HuH-7 (cell line): ENCODE results near the gene PSMA1.

Source experiments
- DNase-seq: peaks from one replicate; pipeline ENCODE4 v3.0.0; 2011; ENCODE audit warnings: low spot score

Gene PSMA1

GRCh38 chr11:14529951-14530350 lies 9.8 kb upstream of the PSMA1 start:
- no peak for DNase-seq

DNA sequence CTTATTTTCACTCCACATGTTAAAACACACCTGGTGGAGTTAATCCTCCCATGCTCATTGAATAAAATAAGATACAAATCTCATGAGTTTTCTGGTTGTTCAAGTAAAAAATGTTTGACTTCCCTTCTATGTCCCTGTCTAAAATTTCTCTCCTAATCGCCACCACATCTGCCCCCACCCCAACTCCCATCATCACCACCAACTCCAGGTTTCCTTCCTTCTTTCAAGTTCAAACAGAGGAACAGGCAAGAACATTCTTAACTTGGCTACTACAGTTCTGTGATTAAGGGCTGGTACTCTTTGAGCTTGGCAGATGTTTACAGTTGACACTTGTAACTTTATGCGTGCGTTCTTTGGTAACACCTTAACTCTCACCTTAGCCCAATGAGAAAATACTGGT lies 9.1 kb upstream of the PSMA1 start:
- DNase-seq: no peak

DNA sequence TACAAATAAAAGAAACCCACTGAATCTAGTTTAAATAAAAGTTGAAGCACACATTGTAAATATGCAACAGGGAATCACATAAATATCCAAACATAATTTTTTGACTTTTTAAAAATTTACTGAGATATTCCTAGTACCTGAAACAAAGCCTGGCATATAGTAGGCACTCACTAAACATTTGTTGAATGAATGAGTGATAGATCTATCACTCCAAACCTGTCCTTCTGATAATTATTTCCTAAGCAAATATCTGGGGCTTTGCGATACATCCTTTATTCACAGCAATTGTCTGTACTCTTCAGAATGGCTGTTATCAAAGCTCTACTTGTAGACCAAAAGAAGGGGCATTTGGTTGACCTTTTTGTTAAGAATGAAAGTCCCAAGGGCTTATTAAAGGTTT lies 2.6 kb upstream of the PSMA1 start:
- DNase-seq: no peak

- no peak for DNase-seq
Observed at GRCh38 chr11:14522245-14522644, 2.1 kb upstream of the PSMA1 start.

GRCh38 chr11:14520747-14521151 lies 563 bp upstream of the PSMA1 start:
- no peak for DNase-seq

GRCh38 chr11:14519597-14519916 lies 629 bp downstream of the PSMA1 start:
- DNase-seq: no peak

GRCh38 chr11:14518820-14519219 lies 1.4 kb downstream of the PSMA1 start:
- no peak for DNase-seq

- DNase-seq: no peak
Observed at GRCh38 chr11:14513800-14514199, 6.4 kb downstream of the PSMA1 start.

DNA sequence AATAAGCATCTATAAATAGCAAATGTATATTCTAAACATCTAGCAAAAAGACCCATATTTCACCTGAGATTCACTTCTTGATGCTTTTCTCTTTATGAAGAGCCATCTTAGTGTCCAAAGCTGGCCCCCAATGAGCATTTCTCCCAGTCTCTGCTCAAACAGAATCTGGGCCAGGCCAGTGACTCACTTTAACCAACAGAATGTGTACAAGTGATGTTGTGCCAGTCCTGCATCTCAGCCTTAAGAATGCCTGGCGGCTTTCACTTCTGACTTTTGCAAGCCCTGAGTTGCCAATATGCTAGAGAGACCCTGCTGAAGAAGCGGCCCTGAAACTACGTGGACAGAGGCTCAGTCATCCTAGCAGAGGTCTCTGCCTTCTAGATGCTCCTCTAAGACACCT lies 13.7 kb downstream of the PSMA1 start:
- DNase-seq: no peak

- DNase-seq: no peak
Observed at GRCh38 chr11:14503023-14503422, 17.2 kb downstream of the PSMA1 start.

- no peak for DNase-seq
Observed at GRCh38 chr11:14502039-14502438, 18.1 kb downstream of the PSMA1 start.

DNA sequence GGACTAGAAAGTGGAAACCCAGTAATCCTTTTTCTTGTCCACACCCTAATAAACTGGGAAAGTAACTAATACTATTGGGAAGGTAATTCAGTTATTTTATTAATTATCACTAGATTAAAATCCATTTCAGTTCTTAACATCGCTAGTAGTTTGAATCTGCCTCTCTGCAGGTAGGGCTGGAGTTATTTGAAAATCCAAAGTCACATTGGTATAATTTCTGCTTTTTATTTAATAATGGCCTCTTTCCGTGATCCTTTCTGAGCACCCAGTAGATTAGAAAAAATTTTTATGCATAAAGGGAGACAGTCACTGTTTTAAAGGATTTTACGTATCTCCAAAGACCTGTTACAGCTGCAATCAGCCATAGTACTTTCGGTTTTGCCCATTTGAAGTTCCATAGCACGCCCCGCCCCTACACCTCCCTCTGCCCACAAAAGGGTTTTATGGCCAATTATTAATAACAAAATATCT lies 20.0 kb downstream of the PSMA1 start:
- no peak for DNase-seq

DNA sequence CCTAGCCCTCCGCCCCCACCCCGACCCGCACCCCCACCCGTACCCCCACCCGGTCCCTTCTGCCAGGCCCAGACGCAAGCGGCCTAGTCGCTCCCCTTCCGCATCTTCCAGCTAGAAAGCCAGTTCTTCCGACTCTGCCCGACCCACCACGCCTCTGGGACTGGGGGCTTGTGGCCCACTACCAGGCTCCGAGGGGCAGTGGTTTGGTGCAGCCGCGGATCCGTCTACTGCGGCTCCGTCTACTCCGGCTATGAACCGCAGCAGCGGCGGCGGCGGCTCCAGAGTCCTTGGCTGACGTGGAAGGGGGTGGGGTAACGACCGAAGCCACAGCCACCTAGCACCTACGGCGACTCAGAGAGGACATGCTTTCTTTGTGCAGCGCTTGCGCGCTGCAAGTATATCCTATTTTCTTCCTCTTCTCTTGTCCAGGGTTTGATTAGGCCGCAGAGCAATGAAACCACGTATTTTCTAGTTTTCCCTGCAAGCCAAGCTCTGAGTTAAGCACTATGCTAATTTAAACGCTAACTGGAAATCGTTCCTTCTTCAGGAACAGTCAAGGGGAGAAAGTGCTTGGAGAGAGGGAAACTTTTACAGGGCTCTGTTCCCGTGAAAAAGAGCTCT lies 20.5 kb downstream of the PSMA1 start, which contains the start of gene COPB1:
Gene COPB1 (minus strand): TSS at position 252 of the 621 bp plus-strand sequence. CDS start 883 bp downstream, outside the sequence.
- DNase-seq: peak; percentile 50

DNA sequence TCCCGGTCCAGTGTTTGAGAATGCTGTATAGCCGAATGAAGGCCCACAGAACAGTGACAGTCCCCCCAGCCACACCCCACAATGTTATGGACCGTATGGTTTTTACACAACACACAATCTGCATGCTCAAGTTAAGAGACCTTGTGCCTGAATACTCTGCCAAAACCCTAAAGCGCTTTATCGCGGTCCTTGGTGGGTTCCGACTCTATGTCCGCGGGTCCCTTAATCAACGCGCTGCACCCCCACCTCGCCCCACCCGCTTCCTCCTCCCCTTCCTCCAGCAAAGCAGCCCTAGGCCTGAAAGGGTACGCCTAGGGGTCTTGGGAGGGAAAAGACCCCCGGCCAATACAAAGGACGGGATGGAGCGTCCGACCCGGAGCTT lies 21.0 kb downstream of the PSMA1 start:
- no peak for DNase-seq

DNA sequence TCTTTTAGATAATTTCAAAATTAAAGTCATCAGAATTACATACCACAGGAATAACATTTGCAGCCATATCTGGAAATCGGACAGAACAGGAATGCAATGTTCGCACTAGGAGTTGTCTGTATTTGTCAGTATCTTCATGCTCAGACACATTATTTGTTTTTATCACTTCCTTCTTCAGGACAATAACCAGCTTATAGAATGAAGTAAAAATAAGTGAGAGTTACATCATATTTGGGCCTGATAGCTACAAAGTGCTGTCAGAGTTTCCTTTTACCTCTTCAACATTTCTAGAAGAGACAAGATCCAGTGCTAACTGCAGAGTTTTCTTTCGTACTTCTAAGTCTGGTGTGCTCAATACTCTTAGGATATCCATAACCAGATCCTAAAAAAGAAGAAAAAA lies 39.5 kb downstream of the PSMA1 start:
- no peak for DNase-seq

- DNase-seq: no peak
Observed at GRCh38 chr11:14471127-14471526, 49.1 kb downstream of the PSMA1 start.

DNA sequence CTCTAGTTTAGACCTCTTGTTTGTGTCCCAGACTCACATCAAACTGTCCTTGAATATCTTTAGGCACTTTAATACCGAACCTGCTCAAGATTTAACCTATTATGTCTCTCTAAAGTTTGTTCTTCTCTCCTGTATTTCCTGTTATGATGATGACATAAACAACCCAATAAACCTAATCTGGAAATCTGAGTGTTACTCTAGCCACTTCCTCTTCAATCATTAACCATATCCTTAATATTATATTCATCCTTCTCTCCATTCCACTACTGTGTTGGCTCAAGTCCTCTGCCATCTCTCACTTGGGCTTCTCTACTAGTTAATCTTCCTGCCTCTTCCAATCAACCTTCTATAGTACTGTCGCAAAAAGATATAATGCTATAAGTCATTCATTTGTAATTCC lies 56.6 kb downstream of the PSMA1 start:
- no peak for DNase-seq

DNA sequence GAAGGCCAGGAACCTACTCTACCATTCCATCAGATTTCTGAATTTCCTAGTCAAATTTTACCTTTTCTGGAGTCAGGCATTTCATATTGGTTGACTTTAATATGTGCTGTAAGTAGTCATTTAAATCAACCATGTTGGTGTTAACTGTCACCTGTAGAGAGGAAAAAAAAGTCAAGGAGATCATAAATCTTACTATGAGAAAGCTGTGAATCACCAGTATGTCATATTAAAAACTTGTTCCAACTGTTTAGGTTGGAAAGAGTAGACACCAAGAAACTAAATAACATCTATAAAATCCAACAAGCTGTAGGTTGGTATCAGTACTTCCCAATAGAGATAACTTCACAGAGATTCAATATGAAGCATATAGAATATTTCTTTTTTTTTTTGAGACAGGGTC lies 60.0 kb downstream of the PSMA1 start:
- DNase-seq: no peak

- DNase-seq: no peak
Observed at GRCh38 chr11:14458377-14458776, 61.8 kb downstream of the PSMA1 start.

GRCh38 chr11:14455648-14456430 lies 64.3 kb downstream of the PSMA1 start:
- no peak for DNase-seq
